ENCODE results near the gene KRT86. TPM values are rescaled to one million over a fixed set of nuclear protein-coding genes. Genes with fewer than 3 reads are reported as not detected.

KRT86 gene
- total RNA-seq, 1 experiment from 2014 or later, result 2.7 TPM

GRCh38 chr12:52295663-52296062 is 21.2 kb downstream of the KRT86 start:
- Histone ChIP-seq H3K27me3 (ENCODE audit: insufficient read depth, low read depth) (no peaks in the 10 kb centered on the region), H4K20me1 (ENCODE audit: insufficient read depth) (no peaks in the 10 kb centered on the region), H3K9me3 (ENCODE audit: insufficient read depth, low read depth) (no peaks in the 10 kb centered on the region), H2AFZ (no peak overlapping the region), H3K36me3 (ENCODE audit: low read depth) (no peaks in the 10 kb centered on the region), H3F3A (ENCODE audit: insufficient read depth, low read depth) (0 out of 2 replicates have a peak, but pooled peaks cover 6% of the 10 kb centered on the region), H3K27ac (no peak overlapping the region), H3K4me3 (no peak overlapping the region), H3K4me1 (replicated peaks; ENCODE audit: insufficient read depth) (0 out of 2 replicates have a peak, but pooled peaks cover 4% of the 10 kb centered on the region), H3K9me2 (ENCODE audit: insufficient read depth) (no peaks in the 10 kb centered on the region), H3K79me2 (ENCODE audit: low read depth) (no peaks in the 10 kb centered on the region), H3K4me2 (no peak overlapping the region)
- BruUV-seq (replicated peaks), result no TSS peak
- TF ChIP-seq, protein P1, sequence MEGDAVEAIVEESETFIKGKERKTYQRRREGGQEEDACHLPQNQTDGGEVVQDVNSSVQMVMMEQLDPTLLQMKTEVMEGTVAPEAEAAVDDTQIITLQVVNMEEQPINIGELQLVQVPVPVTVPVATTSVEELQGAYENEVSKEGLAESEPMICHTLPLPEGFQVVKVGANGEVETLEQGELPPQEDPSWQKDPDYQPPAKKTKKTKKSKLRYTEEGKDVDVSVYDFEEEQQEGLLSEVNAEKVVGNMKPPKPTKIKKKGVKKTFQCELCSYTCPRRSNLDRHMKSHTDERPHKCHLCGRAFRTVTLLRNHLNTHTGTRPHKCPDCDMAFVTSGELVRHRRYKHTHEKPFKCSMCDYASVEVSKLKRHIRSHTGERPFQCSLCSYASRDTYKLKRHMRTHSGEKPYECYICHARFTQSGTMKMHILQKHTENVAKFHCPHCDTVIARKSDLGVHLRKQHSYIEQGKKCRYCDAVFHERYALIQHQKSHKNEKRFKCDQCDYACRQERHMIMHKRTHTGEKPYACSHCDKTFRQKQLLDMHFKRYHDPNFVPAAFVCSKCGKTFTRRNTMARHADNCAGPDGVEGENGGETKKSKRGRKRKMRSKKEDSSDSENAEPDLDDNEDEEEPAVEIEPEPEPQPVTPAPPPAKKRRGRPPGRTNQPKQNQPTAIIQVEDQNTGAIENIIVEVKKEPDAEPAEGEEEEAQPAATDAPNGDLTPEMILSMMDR (conservative IDR thresholded peaks at IDR 0.05), result no peak
- TF ChIP-seq EZH2 (IDR thresholded peaks at IDR 0.05; ENCODE audit: low read depth), result no peak
- CTCF ChIA-PET, result no interaction called here
- no peak for DNase-seq
- POLR2A ChIA-PET (ENCODE audit: unreplicated experiment), result interaction anchor here (0.6 kb wide), 2 partner anchors 17 to 227 kb away, joined by 3 to 4 read pairs; no protein-coding TSS in a partner anchor
- intact Hi-C loops (cut with micrococcal nuclease; ENCODE audit: unreplicated experiment), result no loop called here

DNA sequence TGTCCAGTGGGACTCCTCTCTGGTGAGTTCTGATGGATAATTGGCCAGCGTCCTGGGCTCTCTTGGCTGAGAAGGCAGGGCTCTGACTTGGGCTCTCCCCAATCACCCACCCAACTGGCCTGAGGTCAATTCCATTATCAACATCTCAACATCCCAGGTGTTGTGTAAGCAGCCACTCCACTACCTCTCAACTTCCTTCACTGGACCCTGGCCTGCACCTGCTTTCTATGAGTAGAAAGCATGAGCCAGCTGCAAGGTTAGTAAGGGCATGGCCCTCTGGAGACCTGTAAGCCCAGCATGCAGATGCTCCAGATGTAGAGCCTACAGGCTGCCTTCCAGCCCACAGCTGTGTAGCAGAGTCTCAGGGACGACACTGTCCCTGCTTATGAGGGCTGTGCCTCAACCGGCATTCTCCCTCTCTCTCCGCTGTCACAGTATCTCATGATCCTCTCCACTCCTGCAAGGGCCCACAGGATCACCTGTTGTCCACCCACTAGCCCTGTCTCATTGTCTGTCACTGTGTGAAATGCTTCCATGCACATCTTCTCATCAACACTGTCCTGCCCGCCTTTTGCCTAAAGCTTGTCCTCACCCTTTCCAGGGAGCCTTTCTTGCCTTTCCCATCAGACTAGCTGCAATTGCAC is 22.2 kb downstream of the KRT86 start:
- no peak for DNase-seq
- TF ChIP-seq EZH2 (IDR thresholded peaks at IDR 0.05; ENCODE audit: low read depth), result no peak
- TF ChIP-seq, protein P1 (conservative IDR thresholded peaks at IDR 0.05), result no peak
- Histone ChIP-seq H3K9me2 (ENCODE audit: insufficient read depth) (no peaks in the 10 kb centered on the region), H3K36me3 (ENCODE audit: low read depth) (no peaks in the 10 kb centered on the region), H3K27me3 (ENCODE audit: insufficient read depth, low read depth) (no peaks in the 10 kb centered on the region), H2AFZ (no peak overlapping the region), H3K4me3 (no peak overlapping the region), H3F3A (ENCODE audit: insufficient read depth, low read depth) (0 out of 2 replicates have a peak, but pooled peaks cover 6% of the 10 kb centered on the region), H4K20me1 (ENCODE audit: insufficient read depth) (no peaks in the 10 kb centered on the region), H3K4me2 (no peak overlapping the region), H3K9me3 (ENCODE audit: insufficient read depth, low read depth) (no peaks in the 10 kb centered on the region), H3K79me2 (ENCODE audit: low read depth) (no peaks in the 10 kb centered on the region), H3K27ac (no peak overlapping the region), H3K4me1 (replicated peaks; ENCODE audit: insufficient read depth) (0 out of 2 replicates have a peak, but pooled peaks cover 4% of the 10 kb centered on the region)
- intact Hi-C loops (cut with micrococcal nuclease; ENCODE audit: unreplicated experiment), result no loop called here
- no TSS peak for BruUV-seq (replicated peaks)
- ChIA-PET POLR2A (ENCODE audit: unreplicated experiment) (interaction anchor here (0.7 kb wide), 1 partner anchor 17 kb away, joined by 5 read pairs; no protein-coding TSS in a partner anchor), CTCF (no interaction called here)

DNA sequence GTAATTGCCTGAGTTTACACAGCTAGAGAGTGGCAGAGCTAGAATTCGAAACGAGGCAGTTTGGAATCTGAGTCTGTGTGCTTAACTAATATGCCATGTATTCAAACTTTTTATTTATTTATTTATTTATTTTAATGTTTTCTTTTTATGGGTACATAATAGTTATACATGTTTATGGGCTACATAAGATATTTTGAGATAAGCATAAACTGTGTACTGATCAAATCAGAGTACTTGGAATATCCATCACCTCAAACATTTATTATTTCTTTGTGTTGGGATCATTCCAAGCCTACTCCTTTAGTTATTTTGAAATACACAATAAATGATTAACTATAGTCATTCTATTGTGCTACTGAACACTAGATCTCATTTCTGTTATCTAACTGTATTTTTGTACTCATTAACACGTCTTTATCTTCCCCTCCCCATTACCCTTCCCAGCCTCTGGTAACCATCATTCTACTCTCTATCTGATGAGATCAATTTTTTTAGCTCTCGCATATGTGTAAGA is 24.3 kb downstream of the KRT86 start:
- ChIA-PET CTCF (no interaction called here), POLR2A (ENCODE audit: unreplicated experiment) (no interaction called here)
- H3K27ac ChIP-seq, result no peak overlapping the region
- 0 out of 2 replicates have a peak, but pooled peaks cover 4% of the 10 kb centered on the region for H3K4me1 ChIP-seq (replicated peaks; ENCODE audit: insufficient read depth)
- TF ChIP-seq, protein P1 (conservative IDR thresholded peaks at IDR 0.05), result no peak
- no peak for TF ChIP-seq EZH2 (IDR thresholded peaks at IDR 0.05; ENCODE audit: low read depth)
- no peaks in the 10 kb centered on the region for H3K36me3 ChIP-seq (ENCODE audit: low read depth)
- no peaks in the 10 kb centered on the region for H3K9me2 ChIP-seq (ENCODE audit: insufficient read depth)
- H3K4me2 ChIP-seq, result no peak overlapping the region
- no peak overlapping the region for H2AFZ ChIP-seq
- H3K9me3 ChIP-seq (ENCODE audit: insufficient read depth, low read depth), result no peaks in the 10 kb centered on the region
- H4K20me1 ChIP-seq (ENCODE audit: insufficient read depth), result no peaks in the 10 kb centered on the region
- H3K27me3 ChIP-seq (ENCODE audit: insufficient read depth, low read depth), result no peaks in the 10 kb centered on the region
- no peak for DNase-seq
- intact Hi-C loops (cut with micrococcal nuclease; ENCODE audit: unreplicated experiment), result no loop called here
- H3F3A ChIP-seq (ENCODE audit: insufficient read depth, low read depth), result no peaks in the 10 kb centered on the region
- no TSS peak for BruUV-seq (replicated peaks)
- H3K79me2 ChIP-seq (ENCODE audit: low read depth), result no peaks in the 10 kb centered on the region
- H3K4me3 ChIP-seq, result no peak overlapping the region

Data from PC-9 (cell line).